Measurements from ENCODE around the gene ANKLE2. TPM values are rescaled to one million over a fixed set of nuclear protein-coding genes. Genes with fewer than 3 reads are reported as not detected.
"Not testable (repeated sequence)": the region's sequence is repeated elsewhere in the genome, so short reads cannot be mapped to it uniquely, and the experiment has no call there.

Gene ANKLE2
- total RNA-seq, 2 donors from 2014 or later, result 31.1 to 82.4 TPM

- Histone ChIP-seq H3K4me3 (no peak overlapping the region), H3K9me3 (no peaks in the 10 kb centered on the region), H3K27me3 (replicated peaks; ENCODE audit: insufficient read depth) (no peaks in the 10 kb centered on the region), H3K4me1 (replicated peaks) (no peaks in the 10 kb centered on the region), H3K36me3 (peaks cover 29 to 52% of the 10 kb centered on the region in 2 donors), H3K27ac (no peak overlapping the region)
- 96% methylated on average over 14 of the region's 14 CpGs for WGBS
- intact Hi-C loops (cut with DNase I), result no loop called here
- TF ChIP-seq, protein P1, sequence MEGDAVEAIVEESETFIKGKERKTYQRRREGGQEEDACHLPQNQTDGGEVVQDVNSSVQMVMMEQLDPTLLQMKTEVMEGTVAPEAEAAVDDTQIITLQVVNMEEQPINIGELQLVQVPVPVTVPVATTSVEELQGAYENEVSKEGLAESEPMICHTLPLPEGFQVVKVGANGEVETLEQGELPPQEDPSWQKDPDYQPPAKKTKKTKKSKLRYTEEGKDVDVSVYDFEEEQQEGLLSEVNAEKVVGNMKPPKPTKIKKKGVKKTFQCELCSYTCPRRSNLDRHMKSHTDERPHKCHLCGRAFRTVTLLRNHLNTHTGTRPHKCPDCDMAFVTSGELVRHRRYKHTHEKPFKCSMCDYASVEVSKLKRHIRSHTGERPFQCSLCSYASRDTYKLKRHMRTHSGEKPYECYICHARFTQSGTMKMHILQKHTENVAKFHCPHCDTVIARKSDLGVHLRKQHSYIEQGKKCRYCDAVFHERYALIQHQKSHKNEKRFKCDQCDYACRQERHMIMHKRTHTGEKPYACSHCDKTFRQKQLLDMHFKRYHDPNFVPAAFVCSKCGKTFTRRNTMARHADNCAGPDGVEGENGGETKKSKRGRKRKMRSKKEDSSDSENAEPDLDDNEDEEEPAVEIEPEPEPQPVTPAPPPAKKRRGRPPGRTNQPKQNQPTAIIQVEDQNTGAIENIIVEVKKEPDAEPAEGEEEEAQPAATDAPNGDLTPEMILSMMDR (IDR thresholded peaks at IDR 0.05), result no peak
- TF ChIP-seq POLR2A (IDR thresholded peaks at IDR 0.05), result no peak
- no peak for TF ChIP-seq POLR2AphosphoS5 (IDR thresholded peaks at IDR 0.05)
- DNase-seq (ENCODE audit: low spot score), result no peak
These were observed 34.2 kb upstream of the ANKLE2 start for GRCh38 chr12:132795847-132796246.

- H3K9me3 ChIP-seq; H3K27me3 ChIP-seq (replicated peaks; ENCODE audit: insufficient read depth); H3K4me1 ChIP-seq (replicated peaks); H3K27ac ChIP-seq; H3K4me3 ChIP-seq; DNase-seq (ENCODE audit: low spot score); intact Hi-C loops (cut with DNase I): not testable (repeated sequence)
- H3K36me3 ChIP-seq, result peaks cover 20 to 31% of the 10 kb centered on the region in 2 donors
- WGBS, result 91% methylated on average over 2 of the region's 2 CpGs
These were observed 30.3 kb upstream of the ANKLE2 start for GRCh38 chr12:132791940-132792339.

- H3K36me3 ChIP-seq, result peaks cover 4 to 12% of the 10 kb centered on the region in 2 donors
- intact Hi-C loops (cut with DNase I), result no loop called here
- no peak overlapping the region for H3K4me3 ChIP-seq
- no peak for DNase-seq (ENCODE audit: low spot score)
- H3K9me3 ChIP-seq, result no peaks in the 10 kb centered on the region
- no peaks in the 10 kb centered on the region for H3K4me1 ChIP-seq (replicated peaks)
- H3K27me3 ChIP-seq (replicated peaks; ENCODE audit: insufficient read depth), result no peaks in the 10 kb centered on the region
- no peak overlapping the region for H3K27ac ChIP-seq
- no peak for TF ChIP-seq POLR2A (IDR thresholded peaks at IDR 0.05)
- TF ChIP-seq POLR2AphosphoS5 (IDR thresholded peaks at IDR 0.05), result no peak
- TF ChIP-seq, protein P1 (IDR thresholded peaks at IDR 0.05), result no peak
- 98% methylated on average over 21 of the region's 21 CpGs for WGBS
These were observed 27.5 kb upstream of the ANKLE2 start for GRCh38 chr12:132789099-132789471.

- peaks cover 4 to 6% of the 10 kb centered on the region in 2 donors for H3K36me3 ChIP-seq
- DNase-seq (ENCODE audit: low spot score), result no peak
- H3K27me3 ChIP-seq (replicated peaks; ENCODE audit: insufficient read depth), result no peaks in the 10 kb centered on the region
- 97% methylated on average over 29 of the region's 29 CpGs for WGBS
- H3K9me3 ChIP-seq, result no peaks in the 10 kb centered on the region
- intact Hi-C loops (cut with DNase I), result no loop called here
- TF ChIP-seq, protein P1 (IDR thresholded peaks at IDR 0.05), result no peak
- TF ChIP-seq POLR2A (IDR thresholded peaks at IDR 0.05), result no peak
- TF ChIP-seq POLR2AphosphoS5 (IDR thresholded peaks at IDR 0.05), result no peak
- no peak overlapping the region for H3K4me3 ChIP-seq
- H3K4me1 ChIP-seq (replicated peaks), result no peaks in the 10 kb centered on the region
- H3K27ac ChIP-seq, result no peak overlapping the region
These were observed 26.9 kb upstream of the ANKLE2 start for GRCh38 chr12:132788375-132789098.

DNA sequence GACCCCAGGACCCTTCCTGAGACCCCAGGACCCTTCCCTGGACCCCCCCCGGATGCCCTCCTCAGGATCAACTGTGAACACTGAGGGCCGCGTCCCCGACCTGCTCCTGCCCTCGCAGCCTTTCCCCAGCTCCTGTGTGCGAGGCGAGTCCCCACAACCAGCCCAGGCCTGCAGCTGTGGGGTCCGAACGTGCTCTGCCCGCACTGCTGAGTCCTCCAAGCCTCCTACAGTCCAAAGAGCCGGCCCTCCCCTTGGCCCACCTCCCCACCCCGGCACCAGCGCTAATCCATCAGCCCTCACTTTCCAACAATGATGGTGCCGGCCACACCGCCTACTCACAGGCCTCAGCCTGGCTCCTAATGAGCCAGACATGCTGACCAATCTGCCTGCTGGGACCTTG lies 26.2 kb upstream of the ANKLE2 start:
- TF ChIP-seq POLR2AphosphoS5 (IDR thresholded peaks at IDR 0.05) (no peak), POLR2A (IDR thresholded peaks at IDR 0.05) (no peak)
- TF ChIP-seq, protein P1 (IDR thresholded peaks at IDR 0.05), result no peak
- Histone ChIP-seq H3K9me3 (no peaks in the 10 kb centered on the region), H3K4me1 (replicated peaks) (no peaks in the 10 kb centered on the region), H3K4me3 (no peak overlapping the region), H3K27me3 (replicated peaks; ENCODE audit: insufficient read depth) (no peaks in the 10 kb centered on the region), H3K36me3 (peaks cover 4 to 6% of the 10 kb centered on the region in 2 donors), H3K27ac (no peak overlapping the region)
- intact Hi-C loops (cut with DNase I), result no loop called here
- 98% methylated on average over 15 of the region's 15 CpGs for WGBS
- DNase-seq (ENCODE audit: low spot score), result no peak
